PC-3 (cell line): ENCODE results near the gene PPL. TPM values are rescaled to one million over a fixed set of nuclear protein-coding genes. Genes with fewer than 3 reads are reported as not detected.
"Not testable (repeated sequence)": the region's sequence is repeated elsewhere in the genome, so short reads cannot be mapped to it uniquely, and the experiment has no call there.

Experiments used
- ATAC-seq: fragments of 200-7000 bp; cut with Tn5 transposase; 2 replicates; pipeline ENCODE4 v1.9.1; 2020; ENCODE audit warnings: mild to moderate bottlenecking, moderate library complexity
- BruUV-seq: library from RNA; stranded (reverse); fragments of 400-500 nt; replicated peaks from 2 replicates; lab custom pipeline; 2021; lab: Mats Ljungman, UMichigan
- CTCF ChIA-PET: fragments of 300-600 bp; sonication (Branson Sonifier 250); formaldehyde crosslinking; loops from one replicate; lab custom pipeline; 2022; ENCODE audit warnings: antibody characterized with exemption; lab: Charles Lee
- POLR2A ChIA-PET: fragments of 300-600 bp; sonication (Branson Sonifier 250); formaldehyde crosslinking; loops from one replicate; lab custom pipeline; 2022; ENCODE audit warnings: antibody characterized with exemption; ENCODE audit not compliant: unreplicated experiment; lab: Charles Lee
- DNase-seq: peaks from one replicate; pipeline ENCODE4 v3.0.0-alpha.2; 2015
- H2AFZ ChIP-seq: fragments of 300-600 bp; sonication (generic); 2 replicates; pipeline ENCODE4 v1.6.0; 2016; ENCODE audit warnings: antibody characterized with exemption, low read length
- H3F3A ChIP-seq: fragments of 300-600 bp; sonication (generic); one replicate; pipeline ENCODE4 v1.6.0; 2017; ENCODE audit warnings: antibody characterized with exemption, low read length, control low read depth, mild to moderate bottlenecking; ENCODE audit not compliant: unreplicated experiment
- H3K27ac ChIP-seq: fragments of 300-600 bp; sonication (generic); 2 replicates; pipeline ENCODE4 v1.5.1; 2016; ENCODE audit warnings: mild to moderate bottlenecking, low read length
- H3K27me3 ChIP-seq: fragments of 300-600 bp; sonication (generic); 2 replicates; pipeline ENCODE4 v1.6.1; 2016; ENCODE audit warnings: low read length, mixed read lengths
- H3K36me3 ChIP-seq: fragments of 300-600 bp; sonication (generic); 2 replicates; pipeline ENCODE4 v1.6.1; 2016; ENCODE audit warnings: low read depth, mixed run types, low read length, mixed read lengths
- H3K4me1 ChIP-seq: fragments of 300-600 bp; sonication (generic); 2 replicates; pipeline ENCODE4 v1.5.1; 2016; ENCODE audit warnings: low read length; ENCODE audit not compliant: insufficient read depth
- H3K4me2 ChIP-seq: fragments of 300-600 bp; sonication (generic); 2 replicates; pipeline ENCODE4 v1.6.0; 2016; ENCODE audit warnings: low read length
- H3K4me3 ChIP-seq: fragments of 300-600 bp; sonication (generic); 2 replicates; pipeline ENCODE4 v1.5.1; 2016; ENCODE audit warnings: mild to moderate bottlenecking, low read length, mixed read lengths
- H3K79me2 ChIP-seq: fragments of 300-600 bp; sonication (generic); 2 replicates; pipeline ENCODE4 v1.6.1; 2017; ENCODE audit warnings: low read length, mixed read lengths
- H3K9ac ChIP-seq: fragments of 300-600 bp; sonication (generic); 2 replicates; pipeline ENCODE4 v1.6.0; 2016; ENCODE audit warnings: mild to moderate bottlenecking, low read length
- H3K9me2 ChIP-seq: fragments of 300-600 bp; sonication (generic); replicated peaks from 2 replicates; pipeline ENCODE4 v1.6.1; 2016; ENCODE audit warnings: mixed run types, low read length, mixed read lengths
- H3K9me3 ChIP-seq: fragments of 300-600 bp; sonication (generic); 2 replicates; pipeline ENCODE4 v1.6.1; 2016; ENCODE audit warnings: low read length, mixed read lengths
- H4K20me1 ChIP-seq: fragments of 300-600 bp; sonication (generic); 2 replicates; pipeline ENCODE4 v1.6.1; 2016; ENCODE audit warnings: low read length, mixed read lengths
- CTCF ChIP-seq: fragments of 300-600 bp; sonication (generic); conservative IDR thresholded peaks from 2 replicates; pipeline ENCODE4 v1.5.1; 2017; ENCODE audit warnings: antibody characterized with exemption, low read depth, mild to moderate bottlenecking, low read length
- EZH2 ChIP-seq: fragments of 300-600 bp; sonication (generic); IDR thresholded peaks from one replicate; pipeline ENCODE4 v1.6.1; 2017; ENCODE audit warnings: antibody characterized with exemption, mild to moderate bottlenecking, low read length; ENCODE audit not compliant: unreplicated experiment
- EZH2phosphoT487 ChIP-seq: fragments of 300-600 bp; sonication (generic); IDR thresholded peaks from 2 replicates; pipeline ENCODE4 v1.6.1; 2018; ENCODE audit warnings: mild to moderate bottlenecking, antibody characterized with exemption, low read length, borderline replicate concordance
- intact Hi-C: fragments of 100-400 bp; cut with micrococcal nuclease; formaldehyde crosslinking; loops from 2 replicates; pipeline ENCODE4 v1.9.0; 2023
- total RNA-seq: library from RNA; depleted of rRNA; stranded (reverse); fragments of >200 nt; gene quantifications from 2 replicates; pipeline ENCODE4 v1.2.3, GENCODE V29; 2014

PPL gene
- total RNA-seq, 1 experiment from 2014 or later = 18.8 TPM

- Histone ChIP-seq H4K20me1 (no peaks in the 10 kb centered on the region), H3K4me2 (no peak overlapping the region), H3K27ac (no peak overlapping the region), H3K4me1 (no peaks in the 10 kb centered on the region), H3K27me3 (no peaks in the 10 kb centered on the region), H3K4me3 (no peak overlapping the region), H3K79me2 (no peaks in the 10 kb centered on the region), H3K9me2 (no peaks in the 10 kb centered on the region), H3F3A (no peaks in the 10 kb centered on the region), H3K36me3 (no peaks in the 10 kb centered on the region), H2AFZ (no peak overlapping the region), H3K9ac (no peak overlapping the region), H3K9me3 (no peaks in the 10 kb centered on the region)
- POLR2A ChIA-PET = no interaction called here
- no peak for DNase-seq
- intact Hi-C loops = no loop called here
- no peak for ATAC-seq
- CTCF ChIA-PET = no interaction called here
- TF ChIP-seq CTCF = no peak
- TF ChIP-seq EZH2 = no peak
- TF ChIP-seq EZH2phosphoT487 = no peak
- no TSS peak for BruUV-seq
Observed at GRCh38 chr16:4898811-4899473, 38.0 kb downstream of the PPL start.

GRCh38 chr16:4897328-4897727, 39.6 kb downstream of the PPL start:
- H3K4me3 ChIP-seq = no peak overlapping the region
- no peaks in the 10 kb centered on the region for H3K9me2 ChIP-seq
- no peaks in the 10 kb centered on the region for H3K4me1 ChIP-seq
- no peaks in the 10 kb centered on the region for H3K9me3 ChIP-seq
- no peak overlapping the region for H3K27ac ChIP-seq
- no peaks in the 10 kb centered on the region for H4K20me1 ChIP-seq
- BruUV-seq = no TSS peak
- H3K27me3 ChIP-seq = no peaks in the 10 kb centered on the region
- ChIA-PET CTCF (no interaction called here), POLR2A (no interaction called here)
- H2AFZ ChIP-seq = no peak overlapping the region
- H3K36me3 ChIP-seq = no peaks in the 10 kb centered on the region
- intact Hi-C loops = no loop called here
- H3K9ac ChIP-seq = no peak overlapping the region
- no peak for ATAC-seq
- no peaks in the 10 kb centered on the region for H3K79me2 ChIP-seq
- no peaks in the 10 kb centered on the region for H3F3A ChIP-seq
- DNase-seq = no peak
- TF ChIP-seq EZH2phosphoT487 (no peak), CTCF (no peak), EZH2 (no peak)
- H3K4me2 ChIP-seq = no peak overlapping the region

- H3K4me1 ChIP-seq, H2AFZ ChIP-seq, H3K4me2 ChIP-seq, H3K9me2 ChIP-seq, CTCF ChIA-PET, H3K4me3 ChIP-seq, intact Hi-C loops, ATAC-seq, H4K20me1 ChIP-seq, H3K36me3 ChIP-seq, H3K27ac ChIP-seq, H3K9me3 ChIP-seq, H3K27me3 ChIP-seq, POLR2A ChIA-PET, DNase-seq, BruUV-seq, H3F3A ChIP-seq, H3K79me2 ChIP-seq, H3K9ac ChIP-seq: not testable (repeated sequence)
Observed at GRCh38 chr16:4896761-4897160, 40.2 kb downstream of the PPL start.
